LNCaP clone FGC (cell line): ENCODE measurements around the gene DOCK4.

Experiments
- DNase-seq: peaks from one replicate; pipeline ENCODE4 v3.0.0-alpha.2; 2011; ENCODE audit warnings: low read depth
- H3K4me3 ChIP-seq: 2 replicates; pipeline ENCODE4 v1.5.1; 2011; ENCODE audit warnings: mild to moderate bottlenecking, low read depth, low read length, control low read depth
- TF ChIP-seq, protein P1 (sequence below): IDR thresholded peaks from 2 replicates; pipeline ENCODE4 v1.5.1; 2012; ENCODE audit warnings: mild to moderate bottlenecking; ENCODE audit not compliant: control insufficient read depth, insufficient read depth; ENCODE audit errors: extremely low read depth

DOCK4 gene

DNA sequence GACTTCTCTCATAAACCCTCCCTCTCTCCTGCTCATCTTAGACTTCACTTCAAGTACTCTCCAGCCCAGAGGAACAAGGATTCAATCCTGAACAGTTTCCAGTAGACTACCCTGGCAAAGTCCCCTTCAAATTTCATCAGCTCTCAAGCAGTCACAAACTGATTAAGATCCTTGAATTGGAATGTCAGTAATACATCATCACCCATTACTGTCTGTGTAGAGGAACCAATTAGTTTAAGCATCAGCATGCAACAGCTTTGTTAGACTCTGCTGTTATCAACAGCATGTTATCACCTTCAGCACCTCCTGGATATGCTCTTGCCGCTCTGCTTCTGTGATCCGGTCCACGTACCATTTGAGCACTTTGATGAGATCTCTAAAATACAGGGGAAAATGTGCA is 336.9 kb downstream of the DOCK4 start:
- no peak for DNase-seq
- TF ChIP-seq, protein P1, sequence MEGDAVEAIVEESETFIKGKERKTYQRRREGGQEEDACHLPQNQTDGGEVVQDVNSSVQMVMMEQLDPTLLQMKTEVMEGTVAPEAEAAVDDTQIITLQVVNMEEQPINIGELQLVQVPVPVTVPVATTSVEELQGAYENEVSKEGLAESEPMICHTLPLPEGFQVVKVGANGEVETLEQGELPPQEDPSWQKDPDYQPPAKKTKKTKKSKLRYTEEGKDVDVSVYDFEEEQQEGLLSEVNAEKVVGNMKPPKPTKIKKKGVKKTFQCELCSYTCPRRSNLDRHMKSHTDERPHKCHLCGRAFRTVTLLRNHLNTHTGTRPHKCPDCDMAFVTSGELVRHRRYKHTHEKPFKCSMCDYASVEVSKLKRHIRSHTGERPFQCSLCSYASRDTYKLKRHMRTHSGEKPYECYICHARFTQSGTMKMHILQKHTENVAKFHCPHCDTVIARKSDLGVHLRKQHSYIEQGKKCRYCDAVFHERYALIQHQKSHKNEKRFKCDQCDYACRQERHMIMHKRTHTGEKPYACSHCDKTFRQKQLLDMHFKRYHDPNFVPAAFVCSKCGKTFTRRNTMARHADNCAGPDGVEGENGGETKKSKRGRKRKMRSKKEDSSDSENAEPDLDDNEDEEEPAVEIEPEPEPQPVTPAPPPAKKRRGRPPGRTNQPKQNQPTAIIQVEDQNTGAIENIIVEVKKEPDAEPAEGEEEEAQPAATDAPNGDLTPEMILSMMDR = no peak
- no peak overlapping the region for H3K4me3 ChIP-seq

DNA sequence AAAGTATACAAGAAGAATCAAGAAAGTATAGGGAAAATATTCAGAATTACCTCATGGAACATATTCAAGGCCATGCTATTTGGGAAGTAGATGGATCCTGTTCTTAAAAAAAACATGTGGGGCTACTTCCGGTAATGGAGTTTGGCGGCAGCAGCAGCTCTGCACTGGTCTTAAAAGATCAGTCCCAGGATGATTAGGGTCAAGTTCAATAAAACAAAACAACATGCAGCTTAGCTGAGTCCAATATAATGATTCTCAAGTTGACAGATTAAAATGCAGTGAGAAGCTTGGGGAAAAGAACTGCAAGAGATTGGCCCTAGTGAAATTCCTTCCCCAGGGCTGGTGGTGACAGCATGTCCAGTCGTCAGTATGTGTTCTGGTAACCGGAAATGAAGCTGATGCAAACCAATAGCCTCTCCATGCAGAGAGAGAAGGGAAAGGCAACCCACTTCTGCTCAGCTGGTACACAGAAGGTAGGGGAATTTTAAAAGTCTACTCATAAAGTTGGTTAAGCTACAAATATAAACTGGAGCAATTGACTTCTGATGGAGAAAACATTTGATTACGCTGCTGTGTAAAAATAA is 338.8 kb downstream of the DOCK4 start:
- TF ChIP-seq, protein P1 = no peak
- no peak for DNase-seq
- no peak overlapping the region for H3K4me3 ChIP-seq

DNA sequence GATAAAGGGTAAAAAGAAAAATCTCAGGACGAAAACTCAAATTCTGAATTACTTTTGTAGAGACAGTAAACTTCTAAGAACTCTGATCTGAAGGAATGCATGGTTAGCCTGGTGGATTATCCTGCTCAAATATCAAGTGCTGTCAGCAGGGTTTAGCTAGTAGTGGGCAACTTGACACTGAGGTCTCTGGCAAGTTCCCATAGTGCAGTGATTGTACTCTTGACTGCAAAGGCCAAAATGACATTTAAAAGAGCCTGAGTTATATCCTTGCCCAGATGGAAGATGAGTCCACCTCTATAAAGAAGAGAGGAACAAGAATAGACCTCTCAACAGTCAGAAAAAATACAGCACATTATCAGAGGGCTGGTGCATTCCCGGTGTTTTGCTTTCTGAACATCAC is 339.4 kb downstream of the DOCK4 start:
- no peak overlapping the region for H3K4me3 ChIP-seq
- TF ChIP-seq, protein P1 = no peak
- no peak for DNase-seq

DNA sequence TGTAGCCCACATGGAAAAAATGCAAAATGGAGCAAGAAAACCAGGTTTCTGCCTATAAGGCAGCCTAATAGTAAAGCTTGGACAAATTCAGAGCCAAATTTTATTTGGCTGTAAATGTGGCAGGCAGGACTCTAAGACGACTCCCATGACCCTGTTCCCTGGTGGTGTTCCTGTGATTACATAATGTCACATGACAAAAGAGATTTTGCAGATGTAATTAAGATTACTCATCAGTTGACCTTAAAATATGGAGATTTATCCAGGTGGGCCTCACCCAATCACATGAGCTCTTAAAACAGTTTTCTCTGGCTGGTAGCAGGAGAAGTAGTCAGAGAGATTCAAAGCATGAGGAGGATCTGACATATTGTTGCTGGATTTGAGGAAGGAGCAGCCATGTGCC is 340.8 kb downstream of the DOCK4 start:
- DNase-seq = no peak
- no peak overlapping the region for H3K4me3 ChIP-seq
- TF ChIP-seq, protein P1 = no peak

DNA sequence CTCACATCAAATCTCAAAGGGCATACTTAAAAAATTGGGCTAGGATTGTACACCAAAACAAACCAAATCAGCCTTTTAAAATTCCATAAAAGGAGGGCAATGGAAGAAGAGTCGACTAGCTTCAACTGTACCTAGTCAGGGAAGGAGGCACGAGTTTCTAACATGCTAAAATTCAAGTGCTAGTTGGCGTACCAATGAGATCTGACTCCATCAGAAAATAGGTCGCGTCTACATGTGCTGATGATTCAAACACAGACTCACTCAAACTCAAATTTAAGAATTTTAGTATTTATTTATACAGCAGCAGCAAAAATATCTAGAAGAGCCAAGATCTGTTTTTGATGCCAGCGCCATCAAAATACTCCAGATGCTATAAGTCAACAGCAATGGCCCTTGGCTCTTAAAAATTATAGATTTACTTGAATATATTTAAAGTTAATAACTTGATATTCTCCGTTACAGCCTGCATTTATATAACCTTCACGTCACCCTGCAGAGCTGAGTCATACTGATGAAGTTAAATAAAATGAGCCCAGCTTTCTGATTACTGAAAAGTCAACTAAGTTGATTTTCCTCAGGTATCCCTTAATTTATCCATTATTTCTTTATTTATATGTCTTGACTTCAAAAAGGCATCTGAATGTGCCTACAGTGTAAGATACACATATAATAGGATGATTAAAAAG is 341.8 kb downstream of the DOCK4 start:
- TF ChIP-seq, protein P1 = no peak
- H3K4me3 ChIP-seq = no peak overlapping the region
- no peak for DNase-seq

DNA sequence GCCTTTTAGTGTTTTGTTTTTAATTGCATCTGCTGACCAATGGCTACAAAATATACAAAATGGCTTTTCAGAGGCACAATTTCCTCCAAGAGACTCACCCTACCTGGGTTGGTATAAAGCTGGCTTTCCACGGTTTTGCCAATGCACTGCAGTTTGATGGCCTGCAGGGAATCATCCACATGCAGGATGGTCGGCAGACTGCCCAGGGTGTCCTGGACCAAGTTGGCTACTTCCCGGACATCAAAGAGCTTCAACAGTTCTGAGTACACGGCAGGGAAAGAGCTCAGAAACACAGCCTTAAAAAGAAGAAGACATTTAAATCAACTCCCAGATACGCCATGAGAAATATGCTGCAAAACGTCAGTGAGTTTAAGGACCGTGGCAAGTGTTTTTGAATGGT is 342.9 kb downstream of the DOCK4 start:
- no peak overlapping the region for H3K4me3 ChIP-seq
- no peak for DNase-seq
- TF ChIP-seq, protein P1 = no peak

DNA sequence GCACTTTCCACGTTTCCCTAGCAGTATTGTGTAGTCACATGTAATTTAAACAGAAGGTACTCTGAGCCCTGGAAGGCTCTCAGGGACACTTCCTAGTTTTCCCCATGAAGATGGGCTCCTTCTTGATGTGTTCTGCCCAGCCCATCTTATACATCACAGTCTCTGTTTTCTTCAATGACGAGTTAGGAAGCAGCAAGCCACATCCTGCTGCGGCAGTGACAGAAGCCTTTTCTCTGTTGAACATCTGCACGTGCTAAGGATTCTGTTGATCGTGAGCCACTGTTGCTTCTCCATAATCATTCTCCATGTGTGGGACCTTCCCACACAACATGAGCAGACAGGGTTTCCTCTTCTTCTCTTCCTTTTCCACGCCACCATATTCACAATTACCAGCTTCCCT is 346.0 kb downstream of the DOCK4 start:
- H3K4me3 ChIP-seq = no peak overlapping the region
- DNase-seq = no peak
- TF ChIP-seq, protein P1 = no peak
